K562 (cell line): ENCODE data around the gene RIT1. TPM values are rescaled to one million over a fixed set of nuclear protein-coding genes. Genes with fewer than 3 reads are reported as not detected.
A peak's percentile ranks its signal among the peaks of the same experiment; 100 is the strongest.

Experiments
- CBX5 ChIP-seq: IDR thresholded peaks from 2 replicates; pipeline ENCODE4 v1.6.1; 2014; ENCODE audit warnings: low read depth, borderline replicate concordance
- CHD1 ChIP-seq: fragments of 200-600 bp; sonication (generic); IDR thresholded peaks from one replicate; pipeline ENCODE4 v1.6.1; 2012; ENCODE audit warnings: mild to moderate bottlenecking, moderate library complexity, low read length, inconsistent platforms
- CREBBP ChIP-seq: IDR thresholded peaks from one replicate; pipeline ENCODE4 v1.6.1; 2012; ENCODE audit warnings: low read depth, mild to moderate bottlenecking, control low read depth, inconsistent platforms, low read length
- GATAD2A ChIP-seq: fragments of 450-650 bp; IDR thresholded peaks from 2 replicates; pipeline ENCODE4 v1.6.1; 2017
- HNRNPL ChIP-seq: fragments of 200-400 bp; formaldehyde crosslinking; IDR thresholded peaks from 2 replicates; pipeline ENCODE4 v1.6.1; 2017; ENCODE audit warnings: low read depth, mild to moderate bottlenecking, low read length
- NR2C2 ChIP-seq, 2 experiments: fragments of 200-800 bp in 1 of 2; sonication (Bioruptor generic) in 1 of 2; sonication (generic) in 1 of 2; formaldehyde crosslinking in 1 of 2; IDR thresholded peaks; 2 replicates each; pipeline versions ENCODE4 v1.6.1 to v1.8.0; 2016 to 2022; ENCODE audit warnings: mild to moderate bottlenecking in 1 of 2, missing compliant biosample characterization in 1 of 2, missing genetic modification characterization in 1 of 2, missing genetic modification reagents in 1 of 2
- NRF1 ChIP-seq, 2 experiments: fragments of 450-650 bp; IDR thresholded peaks in 1 of 2; conservative IDR thresholded peaks in 1 of 2; 2 replicates each; pipeline ENCODE4 v1.6.1; 2014; ENCODE audit warnings: mild to moderate bottlenecking in 2 of 2
- PCBP2 ChIP-seq: fragments of 200-400 bp; formaldehyde crosslinking; IDR thresholded peaks from 2 replicates; pipeline ENCODE4 v1.6.1; 2018; ENCODE audit warnings: low read length, low read depth, mild to moderate bottlenecking, moderate library complexity; ENCODE audit not compliant: poor library complexity, severe bottlenecking
- PTRF ChIP-seq: fragments of 450-650 bp; IDR thresholded peaks from 2 replicates; pipeline ENCODE4 v1.6.1; 2016; ENCODE audit warnings: mild to moderate bottlenecking, missing genetic modification characterization, missing compliant biosample characterization
- RBM14 ChIP-seq: fragments of 200-400 bp; formaldehyde crosslinking; IDR thresholded peaks from 2 replicates; pipeline ENCODE4 v1.6.1; 2018; ENCODE audit warnings: low read depth, mild to moderate bottlenecking, low read length, moderate library complexity, borderline replicate concordance; ENCODE audit not compliant: insufficient read depth
- TAF9B ChIP-seq: fragments of 450-650 bp; IDR thresholded peaks from 2 replicates; pipeline ENCODE4 v1.6.1; 2018; ENCODE audit warnings: mild to moderate bottlenecking; ENCODE audit not compliant: partially characterized antibody
- TRIM24 ChIP-seq, 2 experiments: fragments of 450-650 bp; IDR thresholded peaks; 2 replicates each; pipeline ENCODE4 v1.6.1; 2016
- ZNF165 ChIP-seq: fragments of 250-450 bp; sonication (Bioruptor Pico); IDR thresholded peaks from 2 replicates; pipeline ENCODE4 v1.4.0; 2020; ENCODE audit warnings: borderline replicate concordance
- ZNF263 ChIP-seq: sonication (generic); formaldehyde crosslinking; IDR thresholded peaks from 2 replicates; pipeline ENCODE4 v1.8.0; 2022; ENCODE audit warnings: mild to moderate bottlenecking, missing genetic modification reagents, borderline replicate concordance
- polyA plus RNA-seq, 8 experiments: library from polyadenylated mRNA; depleted of rRNA in 4 of 8; stranded (reverse) in 5 of 8; unstranded in 3 of 8; fragments of >200 nt; fragmentation: Nextera tagmentation in 2 of 8; fragmentation: Illumina TruSeq in 1 of 8; extraction: Ambion mirVana in 2 of 8; extraction: Trizol in 1 of 8; gene quantifications; 2 replicates each; pipeline versions ENCODE4 v1.2.1 to v1.2.3, GENCODE V29; 2011 to 2014; ENCODE audit warnings: inconsistent platforms in 1 of 8, missing spikeins in 1 of 8
- total RNA-seq, 7 experiments: library from RNA; depleted of rRNA in 6 of 7; stranded (reverse); fragments of >200 nt in 6 of 7; fragmentation: Illumina TruSeq in 2 of 7; extraction: Trizol in 2 of 7; gene quantifications; 2 replicates each; pipeline versions ENCODE4 v1.2.1 to v1.2.3, GENCODE V29; 2011 to 2021; ENCODE audit warnings: low replicate concordance in 1 of 7
- TF ChIP-seq, protein P1 (sequence below): fragments of 250-450 bp; sonication (Bioruptor Pico); IDR thresholded peaks from 2 replicates; pipeline ENCODE4 v1.5.0; 2020; ENCODE audit warnings: mild to moderate bottlenecking
- TF ChIP-seq, protein P2 (sequence below): fragments of 450-650 bp; IDR thresholded peaks from 2 replicates; pipeline ENCODE4 v1.6.1; 2017; ENCODE audit warnings: antibody characterized with exemption
- TF ChIP-seq, protein P3 (sequence below), 2 experiments: fragments of 450-650 bp; IDR thresholded peaks; 2 replicates each; pipeline ENCODE4 v1.6.1; 2018; ENCODE audit warnings: mild to moderate bottlenecking in 2 of 2, low read depth in 1 of 2; ENCODE audit not compliant: partially characterized antibody in 2 of 2
- TF ChIP-seq, protein P4 (sequence below): fragments of 250-450 bp; sonication (Bioruptor Pico); IDR thresholded peaks from 2 replicates; pipeline ENCODE4 v1.9.0; 2021; ENCODE audit warnings: mild to moderate bottlenecking, inconsistent platforms

The RIT1 gene
- total and polyA plus RNA-seq, 9 of the 15 experiments (the other 6 are each of a cell fraction or from before 2014, with no cell fraction given): 13.5 to 57.6 (median 22.9) TPM

DNA sequence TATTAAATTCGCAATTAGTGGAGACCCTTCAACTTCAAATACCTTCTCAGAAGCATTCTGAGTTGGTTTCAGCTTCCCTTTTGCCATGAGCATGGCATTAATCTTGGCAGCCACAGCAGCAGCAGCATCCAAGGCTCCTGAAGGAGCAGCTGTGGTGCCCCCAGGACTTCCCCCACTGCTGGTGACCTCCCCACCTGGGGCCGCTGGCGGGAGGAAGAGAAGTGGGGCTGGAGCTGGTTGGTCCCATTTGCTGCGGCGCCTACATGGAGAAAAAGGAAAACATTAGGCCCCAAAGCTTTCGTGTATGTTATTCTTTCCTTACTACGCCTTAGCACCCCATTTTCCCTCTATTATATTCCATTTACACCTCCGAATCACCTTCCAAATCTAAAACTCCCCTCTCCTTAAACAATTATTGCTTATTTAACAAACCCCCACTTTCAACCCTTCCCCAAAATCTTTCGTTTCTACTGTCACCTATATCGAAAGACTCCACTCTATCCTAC lies 22.5 kb upstream of the RIT1 start (continued):
- TF ChIP-seq, protein P1, sequence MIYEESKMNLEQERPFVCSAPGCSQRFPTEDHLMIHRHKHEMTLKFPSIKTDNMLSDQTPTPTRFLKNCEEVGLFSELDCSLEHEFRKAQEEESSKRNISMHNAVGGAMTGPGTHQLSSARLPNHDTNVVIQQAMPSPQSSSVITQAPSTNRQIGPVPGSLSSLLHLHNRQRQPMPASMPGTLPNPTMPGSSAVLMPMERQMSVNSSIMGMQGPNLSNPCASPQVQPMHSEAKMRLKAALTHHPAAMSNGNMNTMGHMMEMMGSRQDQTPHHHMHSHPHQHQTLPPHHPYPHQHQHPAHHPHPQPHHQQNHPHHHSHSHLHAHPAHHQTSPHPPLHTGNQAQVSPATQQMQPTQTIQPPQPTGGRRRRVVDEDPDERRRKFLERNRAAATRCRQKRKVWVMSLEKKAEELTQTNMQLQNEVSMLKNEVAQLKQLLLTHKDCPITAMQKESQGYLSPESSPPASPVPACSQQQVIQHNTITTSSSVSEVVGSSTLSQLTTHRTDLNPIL (CRISPR knock-in tag): no peak
- TF ChIP-seq, protein P2, sequence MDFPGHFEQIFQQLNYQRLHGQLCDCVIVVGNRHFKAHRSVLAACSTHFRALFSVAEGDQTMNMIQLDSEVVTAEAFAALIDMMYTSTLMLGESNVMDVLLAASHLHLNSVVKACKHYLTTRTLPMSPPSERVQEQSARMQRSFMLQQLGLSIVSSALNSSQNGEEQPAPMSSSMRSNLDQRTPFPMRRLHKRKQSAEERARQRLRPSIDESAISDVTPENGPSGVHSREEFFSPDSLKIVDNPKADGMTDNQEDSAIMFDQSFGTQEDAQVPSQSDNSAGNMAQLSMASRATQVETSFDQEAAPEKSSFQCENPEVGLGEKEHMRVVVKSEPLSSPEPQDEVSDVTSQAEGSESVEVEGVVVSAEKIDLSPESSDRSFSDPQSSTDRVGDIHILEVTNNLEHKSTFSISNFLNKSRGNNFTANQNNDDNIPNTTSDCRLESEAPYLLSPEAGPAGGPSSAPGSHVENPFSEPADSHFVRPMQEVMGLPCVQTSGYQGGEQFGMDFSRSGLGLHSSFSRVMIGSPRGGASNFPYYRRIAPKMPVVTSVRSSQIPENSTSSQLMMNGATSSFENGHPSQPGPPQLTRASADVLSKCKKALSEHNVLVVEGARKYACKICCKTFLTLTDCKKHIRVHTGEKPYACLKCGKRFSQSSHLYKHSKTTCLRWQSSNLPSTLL: 0 out of 2 replicates have a peak, but pooled peaks have one; percentile 55
- no peak for TF ChIP-seq CBX5
- TF ChIP-seq NRF1 (conservative IDR thresholded peaks at IDR 0.05 in 1 of 2, IDR thresholded peaks at IDR 0.05 in 1 of 2): no peak
- no peak for TF ChIP-seq HNRNPL
- TF ChIP-seq, protein P3, sequence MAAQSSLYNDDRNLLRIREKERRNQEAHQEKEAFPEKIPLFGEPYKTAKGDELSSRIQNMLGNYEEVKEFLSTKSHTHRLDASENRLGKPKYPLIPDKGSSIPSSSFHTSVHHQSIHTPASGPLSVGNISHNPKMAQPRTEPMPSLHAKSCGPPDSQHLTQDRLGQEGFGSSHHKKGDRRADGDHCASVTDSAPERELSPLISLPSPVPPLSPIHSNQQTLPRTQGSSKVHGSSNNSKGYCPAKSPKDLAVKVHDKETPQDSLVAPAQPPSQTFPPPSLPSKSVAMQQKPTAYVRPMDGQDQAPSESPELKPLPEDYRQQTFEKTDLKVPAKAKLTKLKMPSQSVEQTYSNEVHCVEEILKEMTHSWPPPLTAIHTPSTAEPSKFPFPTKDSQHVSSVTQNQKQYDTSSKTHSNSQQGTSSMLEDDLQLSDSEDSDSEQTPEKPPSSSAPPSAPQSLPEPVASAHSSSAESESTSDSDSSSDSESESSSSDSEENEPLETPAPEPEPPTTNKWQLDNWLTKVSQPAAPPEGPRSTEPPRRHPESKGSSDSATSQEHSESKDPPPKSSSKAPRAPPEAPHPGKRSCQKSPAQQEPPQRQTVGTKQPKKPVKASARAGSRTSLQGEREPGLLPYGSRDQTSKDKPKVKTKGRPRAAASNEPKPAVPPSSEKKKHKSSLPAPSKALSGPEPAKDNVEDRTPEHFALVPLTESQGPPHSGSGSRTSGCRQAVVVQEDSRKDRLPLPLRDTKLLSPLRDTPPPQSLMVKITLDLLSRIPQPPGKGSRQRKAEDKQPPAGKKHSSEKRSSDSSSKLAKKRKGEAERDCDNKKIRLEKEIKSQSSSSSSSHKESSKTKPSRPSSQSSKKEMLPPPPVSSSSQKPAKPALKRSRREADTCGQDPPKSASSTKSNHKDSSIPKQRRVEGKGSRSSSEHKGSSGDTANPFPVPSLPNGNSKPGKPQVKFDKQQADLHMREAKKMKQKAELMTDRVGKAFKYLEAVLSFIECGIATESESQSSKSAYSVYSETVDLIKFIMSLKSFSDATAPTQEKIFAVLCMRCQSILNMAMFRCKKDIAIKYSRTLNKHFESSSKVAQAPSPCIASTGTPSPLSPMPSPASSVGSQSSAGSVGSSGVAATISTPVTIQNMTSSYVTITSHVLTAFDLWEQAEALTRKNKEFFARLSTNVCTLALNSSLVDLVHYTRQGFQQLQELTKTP (IDR thresholded peaks at IDR 0.05; ENCODE audit: low read depth in 1 of 2, partially characterized antibody in 2 of 2): peak in 1 of 2 experiments; percentile 30
- TF ChIP-seq GATAD2A: no peak
- TF ChIP-seq RBM14: no peak
- TF ChIP-seq ZNF165 (CRISPR knock-in tag): no peak
- TF ChIP-seq CREBBP: no peak
- peak; percentile 87 for TF ChIP-seq CHD1
- TF ChIP-seq TRIM24 (IDR thresholded peaks at IDR 0.05): 0 out of 4 replicates have a peak, but pooled peaks of 1 of the 2 experiments have one; percentile 11
- TF ChIP-seq TAF9B: no peak
- TF ChIP-seq, protein P4, sequence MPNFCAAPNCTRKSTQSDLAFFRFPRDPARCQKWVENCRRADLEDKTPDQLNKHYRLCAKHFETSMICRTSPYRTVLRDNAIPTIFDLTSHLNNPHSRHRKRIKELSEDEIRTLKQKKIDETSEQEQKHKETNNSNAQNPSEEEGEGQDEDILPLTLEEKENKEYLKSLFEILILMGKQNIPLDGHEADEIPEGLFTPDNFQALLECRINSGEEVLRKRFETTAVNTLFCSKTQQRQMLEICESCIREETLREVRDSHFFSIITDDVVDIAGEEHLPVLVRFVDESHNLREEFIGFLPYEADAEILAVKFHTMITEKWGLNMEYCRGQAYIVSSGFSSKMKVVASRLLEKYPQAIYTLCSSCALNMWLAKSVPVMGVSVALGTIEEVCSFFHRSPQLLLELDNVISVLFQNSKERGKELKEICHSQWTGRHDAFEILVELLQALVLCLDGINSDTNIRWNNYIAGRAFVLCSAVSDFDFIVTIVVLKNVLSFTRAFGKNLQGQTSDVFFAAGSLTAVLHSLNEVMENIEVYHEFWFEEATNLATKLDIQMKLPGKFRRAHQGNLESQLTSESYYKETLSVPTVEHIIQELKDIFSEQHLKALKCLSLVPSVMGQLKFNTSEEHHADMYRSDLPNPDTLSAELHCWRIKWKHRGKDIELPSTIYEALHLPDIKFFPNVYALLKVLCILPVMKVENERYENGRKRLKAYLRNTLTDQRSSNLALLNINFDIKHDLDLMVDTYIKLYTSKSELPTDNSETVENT (CRISPR knock-in tag): no peak
- TF ChIP-seq ZNF263 (CRISPR knock-in tag): no peak
- TF ChIP-seq NR2C2 (CRISPR knock-in tag; IDR thresholded peaks at IDR 0.05): peak; percentile 22; the same call in 1 of the 2 replicates
- TF ChIP-seq NR2C2 (tag; IDR thresholded peaks at IDR 0.05): no peak
- no peak for TF ChIP-seq PTRF (tag)
- no peak for TF ChIP-seq PCBP2
